HepG2 (cell line): ENCODE measurements around the gene PDZD8. TPM values are rescaled to one million over a fixed set of nuclear protein-coding genes. Genes with fewer than 3 reads are reported as not detected.

Experiments used
- EED ChIP-seq: sonication (generic); formaldehyde crosslinking; IDR thresholded peaks from 2 replicates; pipeline ENCODE4 v1.5.0; 2020; ENCODE audit warnings: mild to moderate bottlenecking, missing genetic modification reagents
- HMG20B ChIP-seq: conservative IDR thresholded peaks from 2 replicates; pipeline ENCODE4 v1.6.1; 2016; ENCODE audit warnings: missing genetic modification reagents, missing compliant biosample characterization
- KDM2A ChIP-seq: sonication (generic); formaldehyde crosslinking; IDR thresholded peaks from 2 replicates; pipeline ENCODE4 v1.4.0; 2020; ENCODE audit warnings: low read depth, missing genetic modification reagents, borderline replicate concordance
- PCBP1 ChIP-seq: fragments of 200-400 bp; formaldehyde crosslinking; IDR thresholded peaks from 2 replicates; pipeline ENCODE4 v1.6.1; 2017; ENCODE audit warnings: mild to moderate bottlenecking, low read depth, low read length, borderline replicate concordance
- SALL2 ChIP-seq: sonication (generic); formaldehyde crosslinking; IDR thresholded peaks from 2 replicates; pipeline ENCODE4 v1.8.1; 2023; ENCODE audit warnings: mild to moderate bottlenecking, missing genetic modification reagents, inconsistent platforms
- SP4 ChIP-seq: sonication (generic); formaldehyde crosslinking; IDR thresholded peaks from 2 replicates; pipeline ENCODE4 v1.8.1; 2023; ENCODE audit warnings: mild to moderate bottlenecking, missing genetic modification reagents
- ZNF264 ChIP-seq: sonication (generic); formaldehyde crosslinking; IDR thresholded peaks from 2 replicates; pipeline ENCODE4 v1.4.0; 2020; ENCODE audit warnings: missing genetic modification reagents
- ZNF431 ChIP-seq: sonication (generic); formaldehyde crosslinking; IDR thresholded peaks from 2 replicates; pipeline ENCODE4 v1.9.0; 2022; ENCODE audit warnings: missing genetic modification reagents, low read depth, mild to moderate bottlenecking, borderline replicate concordance
- ZNF557 ChIP-seq: sonication (generic); formaldehyde crosslinking; IDR thresholded peaks from 2 replicates; pipeline ENCODE4 v1.4.0; 2020; ENCODE audit warnings: missing genetic modification reagents
- ZSCAN21 ChIP-seq: sonication (generic); formaldehyde crosslinking; IDR thresholded peaks from 2 replicates; pipeline ENCODE4 v1.8.0; 2022; ENCODE audit warnings: mild to moderate bottlenecking, missing genetic modification reagents, moderate library complexity, borderline replicate concordance
- ZSCAN22 ChIP-seq: sonication (generic); formaldehyde crosslinking; IDR thresholded peaks from 2 replicates; pipeline ENCODE4 v1.4.0; 2020; ENCODE audit warnings: mild to moderate bottlenecking, missing genetic modification reagents
- polyA plus RNA-seq, 8 experiments: library from polyadenylated mRNA; depleted of rRNA in 3 of 8; stranded (reverse) in 7 of 8; unstranded in 1 of 8; fragments of >200 nt; fragmentation: Illumina TruSeq in 4 of 8; extraction: Trizol in 4 of 8; gene quantifications; 2 replicates each; pipeline versions ENCODE4 v1.2.1 to v1.2.3, GENCODE V29; 2011 to 2016; ENCODE audit warnings: low read depth in 4 of 8, missing spikeins in 1 of 8, mixed read lengths in 1 of 8; ENCODE audit not compliant: insufficient read depth in 1 of 8
- total RNA-seq, 5 experiments: library from RNA; depleted of rRNA; stranded (reverse); fragments of >200 nt; fragmentation: Illumina TruSeq; extraction: Trizol; gene quantifications; 2 replicates each; pipeline ENCODE4 v1.2.3, GENCODE V29; 2016; ENCODE audit warnings: low read depth in 1 of 5
- TF ChIP-seq, protein P1 (sequence below): sonication (generic); formaldehyde crosslinking; IDR thresholded peaks from 2 replicates; pipeline ENCODE4 v1.8.1; 2022; ENCODE audit warnings: low read depth, mild to moderate bottlenecking, missing genetic modification reagents
- TF ChIP-seq, protein P2 (sequence below): sonication (generic); formaldehyde crosslinking; IDR thresholded peaks from 2 replicates; pipeline ENCODE4 v1.5.1; 2020; ENCODE audit warnings: mild to moderate bottlenecking, missing genetic modification reagents, borderline replicate concordance
- TF ChIP-seq, protein P3 (sequence below): sonication (generic); formaldehyde crosslinking; IDR thresholded peaks from 2 replicates; pipeline ENCODE4 v1.8.1; 2023; ENCODE audit warnings: mild to moderate bottlenecking, inconsistent platforms, moderate library complexity, missing genetic modification reagents, borderline replicate concordance
- TF ChIP-seq, protein P4 (sequence below): sonication (generic); formaldehyde crosslinking; IDR thresholded peaks from 2 replicates; pipeline ENCODE4 v1.8.0; 2022; ENCODE audit warnings: missing genetic modification reagents, mild to moderate bottlenecking, inconsistent platforms, borderline replicate concordance
- TF ChIP-seq, protein P5 (sequence below): sonication (generic); formaldehyde crosslinking; IDR thresholded peaks from 2 replicates; pipeline ENCODE4 v1.5.1; 2020; ENCODE audit warnings: mild to moderate bottlenecking, missing genetic modification reagents, moderate library complexity

PDZD8 gene
- total and polyA plus RNA-seq, 2 of the 13 experiments (the other 11 are each of a cell fraction or from before 2014, with no cell fraction given): 11.2 to 32.0 TPM

DNA sequence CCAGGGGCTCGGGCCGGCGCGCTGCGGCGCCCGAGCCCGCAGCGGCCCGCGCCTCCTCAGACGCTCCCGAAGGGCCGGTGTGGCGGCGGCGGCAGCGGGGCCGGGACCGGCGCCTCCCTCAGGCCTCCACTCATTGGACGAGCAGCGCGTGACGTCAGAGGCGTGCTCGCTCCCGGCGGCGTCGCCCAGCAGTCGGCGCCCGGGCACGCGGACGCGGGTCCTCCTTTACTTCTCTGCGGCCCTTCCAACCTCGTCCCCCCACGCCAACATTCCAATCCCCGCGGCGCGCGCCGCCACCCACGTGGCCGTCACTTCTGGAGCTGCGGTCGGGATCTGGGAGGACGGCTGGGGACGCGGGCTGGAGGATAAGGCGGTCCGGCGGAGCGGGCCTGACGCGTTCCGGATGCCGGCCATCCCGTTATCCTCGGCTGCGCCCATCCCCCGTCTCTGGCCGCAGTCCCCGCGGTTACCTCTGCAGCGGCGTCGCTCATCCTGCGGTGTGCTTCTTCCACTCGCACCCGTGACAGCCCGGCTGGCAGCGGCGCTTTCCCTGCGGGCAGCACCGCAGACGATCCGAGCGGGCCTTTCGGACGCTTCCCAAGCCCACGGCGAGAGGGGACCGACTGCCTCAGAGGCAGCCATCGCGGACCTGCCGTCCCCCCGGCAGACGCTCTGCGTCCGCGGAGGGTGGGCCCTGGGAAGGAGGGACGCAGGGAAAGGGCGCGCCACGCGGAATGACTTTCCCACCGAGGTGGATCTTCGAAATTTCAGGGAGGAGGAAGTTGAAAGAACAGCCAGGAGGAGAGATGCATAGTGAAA is at the start of gene PDZD8 (continued):
- TF ChIP-seq, protein P1, sequence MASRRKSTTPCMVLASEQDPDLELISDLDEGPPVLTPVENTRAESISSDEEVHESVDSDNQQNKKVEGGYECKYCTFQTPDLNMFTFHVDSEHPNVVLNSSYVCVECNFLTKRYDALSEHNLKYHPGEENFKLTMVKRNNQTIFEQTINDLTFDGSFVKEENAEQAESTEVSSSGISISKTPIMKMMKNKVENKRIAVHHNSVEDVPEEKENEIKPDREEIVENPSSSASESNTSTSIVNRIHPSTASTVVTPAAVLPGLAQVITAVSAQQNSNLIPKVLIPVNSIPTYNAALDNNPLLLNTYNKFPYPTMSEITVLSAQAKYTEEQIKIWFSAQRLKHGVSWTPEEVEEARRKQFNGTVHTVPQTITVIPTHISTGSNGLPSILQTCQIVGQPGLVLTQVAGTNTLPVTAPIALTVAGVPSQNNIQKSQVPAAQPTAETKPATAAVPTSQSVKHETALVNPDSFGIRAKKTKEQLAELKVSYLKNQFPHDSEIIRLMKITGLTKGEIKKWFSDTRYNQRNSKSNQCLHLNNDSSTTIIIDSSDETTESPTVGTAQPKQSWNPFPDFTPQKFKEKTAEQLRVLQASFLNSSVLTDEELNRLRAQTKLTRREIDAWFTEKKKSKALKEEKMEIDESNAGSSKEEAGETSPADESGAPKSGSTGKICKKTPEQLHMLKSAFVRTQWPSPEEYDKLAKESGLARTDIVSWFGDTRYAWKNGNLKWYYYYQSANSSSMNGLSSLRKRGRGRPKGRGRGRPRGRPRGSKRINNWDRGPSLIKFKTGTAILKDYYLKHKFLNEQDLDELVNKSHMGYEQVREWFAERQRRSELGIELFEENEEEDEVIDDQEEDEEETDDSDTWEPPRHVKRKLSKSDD (CRISPR knock-in tag): 0 out of 2 replicates have a peak, but pooled peaks have one; percentile 65
- TF ChIP-seq, protein P2, sequence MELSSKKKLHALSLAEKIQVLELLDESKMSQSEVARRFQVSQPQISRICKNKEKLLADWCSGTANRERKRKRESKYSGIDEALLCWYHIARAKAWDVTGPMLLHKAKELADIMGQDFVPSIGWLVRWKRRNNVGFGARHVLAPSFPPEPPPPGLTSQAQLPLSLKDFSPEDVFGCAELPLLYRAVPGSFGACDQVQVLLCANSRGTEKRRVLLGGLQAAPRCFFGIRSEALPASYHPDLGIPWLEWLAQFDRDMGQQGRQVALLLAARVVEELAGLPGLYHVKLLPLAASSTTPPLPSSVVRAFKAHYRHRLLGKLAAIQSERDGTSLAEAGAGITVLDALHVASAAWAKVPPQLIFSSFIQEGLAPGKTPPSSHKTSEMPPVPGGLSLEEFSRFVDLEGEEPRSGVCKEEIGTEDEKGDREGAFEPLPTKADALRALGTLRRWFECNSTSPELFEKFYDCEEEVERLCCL (CRISPR knock-in tag): no peak
- TF ChIP-seq ZNF557 (CRISPR knock-in tag) (no peak), KDM2A (CRISPR knock-in tag) (peak; percentile 73; the same call in 1 of the 2 replicates), ZSCAN21 (CRISPR knock-in tag) (no peak), SP4 (CRISPR knock-in tag) (peak; percentile 65), SALL2 (CRISPR knock-in tag) (peak; percentile 62), ZSCAN22 (CRISPR knock-in tag) (peak; percentile 48; the same call in 1 of the 2 replicates), ZNF264 (CRISPR knock-in tag) (no peak; the same call in 1 of the 2 replicates), HMG20B (peak; percentile 36; the same call in 1 of the 2 replicates), EED (CRISPR knock-in tag) (peak; percentile 22; the same call in 1 of the 2 replicates), PCBP1 (no peak), ZNF431 (CRISPR knock-in tag) (peak; percentile 68)
- TF ChIP-seq, protein P3, sequence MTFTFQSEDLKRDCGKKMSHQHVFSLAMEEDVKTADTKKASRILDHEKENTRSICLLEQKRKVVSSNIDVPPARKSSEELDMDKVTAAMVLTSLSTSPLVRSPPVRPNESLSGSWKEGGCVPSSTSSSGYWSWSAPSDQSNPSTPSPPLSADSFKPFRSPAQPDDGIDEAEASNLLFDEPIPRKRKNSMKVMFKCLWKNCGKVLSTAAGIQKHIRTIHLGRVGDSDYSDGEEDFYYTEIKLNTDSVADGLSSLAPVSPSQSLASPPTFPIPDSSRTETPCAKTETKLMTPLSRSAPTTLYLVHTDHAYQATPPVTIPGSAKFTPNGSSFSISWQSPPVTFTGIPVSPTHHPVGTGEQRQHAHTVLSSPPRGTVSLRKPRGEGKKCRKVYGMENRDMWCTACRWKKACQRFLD: 0 out of 2 replicates have a peak, but pooled peaks have one; percentile 12
- TF ChIP-seq, protein P4, sequence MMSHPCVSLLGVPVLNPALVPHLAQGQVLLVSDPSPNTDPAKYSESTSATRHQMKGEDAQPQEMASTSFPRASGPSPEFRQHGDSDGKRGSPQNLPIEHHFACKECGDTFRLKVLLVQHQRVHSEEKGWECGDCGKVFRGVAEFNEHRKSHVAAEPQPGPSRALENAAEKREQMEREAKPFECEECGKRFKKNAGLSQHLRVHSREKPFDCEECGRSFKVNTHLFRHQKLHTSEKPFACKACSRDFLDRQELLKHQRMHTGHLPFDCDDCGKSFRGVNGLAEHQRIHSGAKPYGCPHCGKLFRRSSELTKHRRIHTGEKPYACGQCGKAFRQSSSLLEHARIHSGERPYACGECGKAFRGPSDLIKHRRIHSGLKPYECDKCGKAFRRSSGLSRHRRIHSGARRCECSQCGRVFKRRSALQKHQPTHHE (CRISPR knock-in tag): peak; percentile 94; the same call in 1 of the 2 replicates
- TF ChIP-seq, protein P5, sequence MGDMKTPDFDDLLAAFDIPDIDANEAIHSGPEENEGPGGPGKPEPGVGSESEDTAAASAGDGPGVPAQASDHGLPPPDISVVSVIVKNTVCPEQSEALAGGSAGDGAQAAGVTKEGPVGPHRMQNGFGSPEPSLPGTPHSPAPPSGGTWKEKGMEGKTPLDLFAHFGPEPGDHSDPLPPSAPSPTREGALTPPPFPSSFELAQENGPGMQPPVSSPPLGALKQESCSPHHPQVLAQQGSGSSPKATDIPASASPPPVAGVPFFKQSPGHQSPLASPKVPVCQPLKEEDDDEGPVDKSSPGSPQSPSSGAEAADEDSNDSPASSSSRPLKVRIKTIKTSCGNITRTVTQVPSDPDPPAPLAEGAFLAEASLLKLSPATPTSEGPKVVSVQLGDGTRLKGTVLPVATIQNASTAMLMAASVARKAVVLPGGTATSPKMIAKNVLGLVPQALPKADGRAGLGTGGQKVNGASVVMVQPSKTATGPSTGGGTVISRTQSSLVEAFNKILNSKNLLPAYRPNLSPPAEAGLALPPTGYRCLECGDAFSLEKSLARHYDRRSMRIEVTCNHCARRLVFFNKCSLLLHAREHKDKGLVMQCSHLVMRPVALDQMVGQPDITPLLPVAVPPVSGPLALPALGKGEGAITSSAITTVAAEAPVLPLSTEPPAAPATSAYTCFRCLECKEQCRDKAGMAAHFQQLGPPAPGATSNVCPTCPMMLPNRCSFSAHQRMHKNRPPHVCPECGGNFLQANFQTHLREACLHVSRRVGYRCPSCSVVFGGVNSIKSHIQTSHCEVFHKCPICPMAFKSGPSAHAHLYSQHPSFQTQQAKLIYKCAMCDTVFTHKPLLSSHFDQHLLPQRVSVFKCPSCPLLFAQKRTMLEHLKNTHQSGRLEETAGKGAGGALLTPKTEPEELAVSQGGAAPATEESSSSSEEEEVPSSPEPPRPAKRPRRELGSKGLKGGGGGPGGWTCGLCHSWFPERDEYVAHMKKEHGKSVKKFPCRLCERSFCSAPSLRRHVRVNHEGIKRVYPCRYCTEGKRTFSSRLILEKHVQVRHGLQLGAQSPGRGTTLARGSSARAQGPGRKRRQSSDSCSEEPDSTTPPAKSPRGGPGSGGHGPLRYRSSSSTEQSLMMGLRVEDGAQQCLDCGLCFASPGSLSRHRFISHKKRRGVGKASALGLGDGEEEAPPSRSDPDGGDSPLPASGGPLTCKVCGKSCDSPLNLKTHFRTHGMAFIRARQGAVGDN (CRISPR knock-in tag): peak; percentile 94
